Measurements from ENCODE around the gene HDHD2. TPM values are rescaled to one million over a fixed set of nuclear protein-coding genes. Genes with fewer than 3 reads are reported as not detected.
A peak's percentile ranks its signal among the peaks of the same experiment; 100 is the strongest.

Gene HDHD2
- total and polyA plus RNA-seq, 2 of the 13 experiments (the other 11 are each of a cell fraction or from before 2014, with no cell fraction given), result 10.2 to 34.7 TPM

DNA sequence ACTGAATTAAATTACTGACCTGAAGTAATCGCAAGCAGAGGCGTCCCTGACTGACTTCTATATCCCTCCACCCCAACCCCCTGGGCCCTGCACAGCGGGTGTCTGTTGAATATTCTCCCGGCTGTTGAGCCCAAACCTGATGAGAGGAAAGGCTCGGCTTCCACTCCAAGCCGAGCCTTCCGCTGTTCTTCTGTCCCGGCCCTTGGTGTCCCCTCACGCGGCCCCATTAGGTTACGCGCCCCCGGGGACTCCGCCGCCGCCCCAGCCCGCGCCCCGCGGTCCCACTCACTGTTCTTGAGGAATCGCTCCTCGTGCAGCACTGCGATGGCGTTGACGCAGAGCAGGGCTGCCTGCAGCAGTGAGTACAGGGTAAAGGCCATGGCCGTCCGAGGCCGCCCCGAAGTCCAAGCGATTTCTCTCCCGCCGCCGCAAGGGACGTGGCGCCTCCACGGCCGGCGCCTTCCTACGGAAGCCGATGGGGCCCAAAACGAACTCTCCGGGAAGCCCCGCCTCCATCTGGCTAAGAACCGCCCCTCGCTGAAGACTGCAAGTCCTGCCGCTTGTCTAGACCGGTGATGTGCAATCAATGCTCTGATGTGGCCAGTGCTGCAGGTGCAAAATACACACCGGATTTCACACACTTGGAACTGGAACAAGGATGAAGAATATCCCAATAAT lies 25.7 kb upstream of the HDHD2 start, which contains the start of gene IER3IP1 (continued):
- TF ChIP-seq NR0B2 (CRISPR knock-in tag; IDR thresholded peaks at IDR 0.05) (no peak), ARNTL (CRISPR knock-in tag; IDR thresholded peaks at IDR 0.05) (no peak), SKI (IDR thresholded peaks at IDR 0.05; ENCODE audit: partially characterized antibody) (peak; percentile 83), ZNF333 (CRISPR knock-in tag; IDR thresholded peaks at IDR 0.05; ENCODE audit: borderline replicate concordance) (no peak), ZNF136 (CRISPR knock-in tag; IDR thresholded peaks at IDR 0.05; ENCODE audit: low read depth) (no peak), PHB2 (IDR thresholded peaks at IDR 0.05; ENCODE audit: partially characterized antibody) (no peak), HOXA7 (CRISPR knock-in tag; IDR thresholded peaks at IDR 0.05) (no peak), JDP2 (CRISPR knock-in tag; IDR thresholded peaks at IDR 0.05; ENCODE audit: borderline replicate concordance) (no peak), FOXA1 (IDR thresholded peaks at IDR 0.05) (no peak), FOXA1 (CRISPR knock-in tag; IDR thresholded peaks at IDR 0.05) (no peak; the same call in 1 of the 2 replicates), AGO2 (optimal IDR thresholded peaks at IDR 0.05; ENCODE audit: low read depth, low read length) (peak; percentile 21), ZBTB43 (CRISPR knock-in tag; conservative IDR thresholded peaks at IDR 0.05) (no peak; the same call in 1 of the 2 replicates), ZMYM4 (CRISPR knock-in tag; IDR thresholded peaks at IDR 0.05) (peak; percentile 96), POLR2A (IDR thresholded peaks at IDR 0.05; ENCODE audit: insufficient read depth in 1 of 2, low read depth in 2 of 2, low read length in 2 of 2) (peak; percentile 88 to 90), ZNF549 (CRISPR knock-in tag; IDR thresholded peaks at IDR 0.05) (no peak), ZNF570 (CRISPR knock-in tag; IDR thresholded peaks at IDR 0.05; ENCODE audit: borderline replicate concordance) (no peak)
- TF ChIP-seq, protein P1, sequence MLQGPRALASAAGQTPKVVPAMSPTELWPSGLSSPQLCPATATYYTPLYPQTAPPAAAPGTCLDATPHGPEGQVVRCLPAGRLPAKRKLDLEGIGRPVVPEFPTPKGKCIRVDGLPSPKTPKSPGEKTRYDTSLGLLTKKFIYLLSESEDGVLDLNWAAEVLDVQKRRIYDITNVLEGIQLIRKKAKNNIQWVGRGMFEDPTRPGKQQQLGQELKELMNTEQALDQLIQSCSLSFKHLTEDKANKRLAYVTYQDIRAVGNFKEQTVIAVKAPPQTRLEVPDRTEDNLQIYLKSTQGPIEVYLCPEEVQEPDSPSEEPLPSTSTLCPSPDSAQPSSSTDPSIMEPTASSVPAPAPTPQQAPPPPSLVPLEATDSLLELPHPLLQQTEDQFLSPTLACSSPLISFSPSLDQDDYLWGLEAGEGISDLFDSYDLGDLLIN (CRISPR knock-in tag; IDR thresholded peaks at IDR 0.05; ENCODE audit: borderline replicate concordance), result peak; percentile 46; the same call in 1 of the 2 replicates
- TF ChIP-seq, protein P2, sequence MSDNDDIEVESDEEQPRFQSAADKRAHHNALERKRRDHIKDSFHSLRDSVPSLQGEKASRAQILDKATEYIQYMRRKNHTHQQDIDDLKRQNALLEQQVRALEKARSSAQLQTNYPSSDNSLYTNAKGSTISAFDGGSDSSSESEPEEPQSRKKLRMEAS (IDR thresholded peaks at IDR 0.05), result peak; percentile 82
